Mesenchymal stem cell (in vitro differentiated cells and primary cell): Measurements from ENCODE around the gene PLXNB3.

ENCODE experiments used
- DNase-seq: peaks from one replicate; pipeline ENCODE4 v3.0.0-alpha.2; 2013
- H2AFZ ChIP-seq: one replicate; pipeline ENCODE4 v1.6.1; 2013; ENCODE audit warnings: low read depth, mild to moderate bottlenecking, control low read depth, inconsistent platforms, low read length, moderate library complexity
- H2AK5ac ChIP-seq: 2 replicates; pipeline ENCODE4 v1.6.1; 2013; ENCODE audit warnings: low read length, moderate library complexity, mild to moderate bottlenecking, inconsistent platforms; ENCODE audit not compliant: severe bottlenecking
- H2BK120ac ChIP-seq: one replicate; pipeline ENCODE4 v1.6.1; 2013; ENCODE audit warnings: low read depth, mild to moderate bottlenecking, inconsistent platforms, low read length, moderate library complexity
- H2BK12ac ChIP-seq, 2 experiments: one replicate each; pipeline ENCODE4 v1.6.1; 2013; ENCODE audit warnings: inconsistent platforms in 2 of 2, low read length in 2 of 2, mild to moderate bottlenecking in 2 of 2, moderate library complexity in 2 of 2, control low read depth in 1 of 2
- H2BK15ac ChIP-seq: one replicate; pipeline ENCODE4 v1.6.1; 2013; ENCODE audit warnings: mild to moderate bottlenecking, low read depth, inconsistent platforms; ENCODE audit not compliant: poor library complexity, severe bottlenecking
- H2BK5ac ChIP-seq: 2 replicates; pipeline ENCODE4 v1.6.1; 2013; ENCODE audit warnings: low read depth, mild to moderate bottlenecking, low read length, control low read depth, inconsistent platforms; ENCODE audit not compliant: poor library complexity, severe bottlenecking
- H3K14ac ChIP-seq, 2 experiments: one replicate each; pipeline ENCODE4 v1.6.1; 2013; ENCODE audit warnings: inconsistent platforms in 2 of 2, low read length in 2 of 2, control low read depth in 1 of 2, mild to moderate bottlenecking in 1 of 2, moderate library complexity in 1 of 2
- H3K18ac ChIP-seq, 2 experiments: one replicate each; pipeline ENCODE4 v1.6.1; 2013; ENCODE audit warnings: inconsistent platforms in 2 of 2, low read length in 2 of 2, control low read depth in 1 of 2, low read depth in 1 of 2, mild to moderate bottlenecking in 1 of 2
- H3K23ac ChIP-seq, 2 experiments: one replicate each; pipeline ENCODE4 v1.6.1; 2013; ENCODE audit warnings: inconsistent platforms in 2 of 2, low read length in 2 of 2, mild to moderate bottlenecking in 2 of 2, moderate library complexity in 2 of 2, control low read depth in 1 of 2
- H3K27ac ChIP-seq: 2 replicates; pipeline ENCODE4 v1.5.1; 2013; ENCODE audit warnings: mild to moderate bottlenecking, moderate library complexity, low read length, control low read depth, inconsistent platforms; ENCODE audit not compliant: poor library complexity, severe bottlenecking
- H3K27me3 ChIP-seq, 2 experiments: 2 replicates each; pipeline versions ENCODE4 v1.6.1 to v1.7.0; 2013; ENCODE audit warnings: low read length in 2 of 2, mild to moderate bottlenecking in 2 of 2, moderate library complexity in 2 of 2, control low read depth in 1 of 2, inconsistent platforms in 1 of 2; ENCODE audit not compliant: control insufficient read depth in 1 of 2, insufficient read depth in 1 of 2
- H3K36me3 ChIP-seq, 2 experiments: 2 replicates each; pipeline versions ENCODE4 v1.6.1 to v1.7.0; 2013; ENCODE audit warnings: low read length in 2 of 2, control low read depth in 1 of 2, inconsistent platforms in 1 of 2, low read depth in 1 of 2, mild to moderate bottlenecking in 1 of 2; ENCODE audit not compliant: insufficient read depth in 2 of 2, control insufficient read depth in 1 of 2
- H3K4ac ChIP-seq, 2 experiments: one replicate each; pipeline ENCODE4 v1.6.1; 2013; ENCODE audit warnings: inconsistent platforms in 2 of 2, low read length in 2 of 2, mild to moderate bottlenecking in 2 of 2, moderate library complexity in 2 of 2, control low read depth in 1 of 2, low read depth in 1 of 2
- H3K4me1 ChIP-seq: 2 replicates; pipeline ENCODE4 v1.6.1; 2013; ENCODE audit warnings: low read depth, low read length, control low read depth; ENCODE audit not compliant: control insufficient read depth, insufficient read depth
- H3K4me2 ChIP-seq: 2 replicates; pipeline ENCODE4 v1.6.1; 2013; ENCODE audit warnings: low read length, mild to moderate bottlenecking, inconsistent platforms; ENCODE audit not compliant: poor library complexity, severe bottlenecking
- H3K4me3 ChIP-seq, 2 experiments: 2 replicates each; pipeline versions ENCODE4 v1.5.1 to v1.7.0; 2013; ENCODE audit warnings: low read length in 2 of 2, mild to moderate bottlenecking in 2 of 2, control low read depth in 1 of 2, low read depth in 1 of 2; ENCODE audit not compliant: insufficient read depth in 1 of 2
- H3K79me1 ChIP-seq: replicated peaks from 2 replicates; pipeline ENCODE4 v1.6.1; 2013; ENCODE audit warnings: mild to moderate bottlenecking, control low read depth, low read length, inconsistent platforms; ENCODE audit not compliant: poor library complexity, severe bottlenecking
- H3K9ac ChIP-seq: 2 replicates; pipeline ENCODE4 v1.7.0; 2013; ENCODE audit warnings: mild to moderate bottlenecking, low read length, moderate library complexity
- H3K9me3 ChIP-seq: 2 replicates; pipeline ENCODE4 v1.7.0; 2013; ENCODE audit warnings: mild to moderate bottlenecking, low read length; ENCODE audit not compliant: control insufficient read depth
- H4K8ac ChIP-seq: one replicate; pipeline ENCODE4 v1.6.1; 2013; ENCODE audit warnings: inconsistent platforms, mild to moderate bottlenecking, low read length, moderate library complexity
- H4K91ac ChIP-seq: one replicate; pipeline ENCODE4 v1.6.1; 2013; ENCODE audit warnings: mild to moderate bottlenecking, low read length, inconsistent platforms
- WGBS: methylation state at CpG from one replicate; pipeline ENCODE4 v1.1.7; 2013; ENCODE audit warnings: mixed read lengths; 5-methylcytosine and 5-hydroxymethylcytosine counted together

PLXNB3 gene

DNA sequence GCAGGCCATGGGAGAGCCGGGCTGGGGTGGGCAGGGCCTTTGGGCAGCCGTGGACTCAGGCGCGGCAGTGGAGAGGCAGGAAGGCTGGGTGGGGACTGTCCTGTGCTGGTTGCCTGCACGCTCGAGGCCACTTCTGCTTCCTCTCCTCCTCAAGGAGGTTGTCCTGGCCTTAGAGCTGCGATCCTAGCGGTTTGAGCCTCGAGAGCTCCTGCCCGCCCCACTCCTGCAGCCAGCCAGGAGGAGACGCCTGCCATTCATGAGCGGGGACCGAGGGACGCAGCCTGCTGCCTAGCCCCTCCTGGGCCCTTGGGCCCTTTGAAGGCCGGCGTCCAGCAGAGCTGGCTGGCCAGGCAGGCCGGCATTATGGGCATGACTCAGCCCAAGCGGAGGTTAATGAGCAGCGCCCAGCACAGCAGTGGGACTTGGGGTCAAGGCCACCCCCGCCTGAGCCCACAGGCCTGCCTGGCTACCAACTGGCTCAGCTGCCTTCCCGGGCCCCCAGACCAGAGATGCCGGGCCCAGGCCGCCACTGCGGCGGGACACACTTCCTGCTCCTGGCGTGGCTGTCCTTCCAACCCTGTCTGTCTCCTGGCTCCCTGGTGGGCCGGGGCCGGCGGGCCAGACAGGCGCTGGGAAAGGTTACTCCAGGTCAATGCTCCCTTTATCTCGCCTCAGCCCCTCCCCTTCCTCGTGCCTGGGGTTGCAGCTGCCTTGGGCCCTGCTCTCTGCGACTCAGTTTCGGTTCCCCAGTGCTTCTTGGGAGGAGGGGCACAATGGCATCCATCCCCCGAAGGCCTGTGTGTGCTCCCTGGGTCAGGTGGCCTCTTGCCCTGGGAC lies 37.5 kb upstream of the PLXNB3 start:
- H3K4me2 ChIP-seq: peak overlapping the region; percentile 42
- peaks cover 10% of the 10 kb centered on the region for H3K9me3 ChIP-seq
- peak overlapping the region; percentile 85 for H2BK120ac ChIP-seq
- no peaks in the 10 kb centered on the region for H3K27me3 ChIP-seq
- no peak overlapping the region for H2AK5ac ChIP-seq
- H3K36me3 ChIP-seq: peaks cover 7 to 8% of the 10 kb centered on the region in 2 experiments
- H3K79me1 ChIP-seq: peaks cover 4% of the 10 kb centered on the region
- H3K4me3 ChIP-seq: peak overlapping the region in 1 of 2 experiments; percentile 49
- H3K4ac ChIP-seq: peak overlapping the region; percentile 89 to 94
- H3K23ac ChIP-seq: peak overlapping the region; percentile 34 to 59
- peak overlapping the region; percentile 97 for H4K91ac ChIP-seq
- H3K9ac ChIP-seq: peak overlapping the region; percentile 64
- peak overlapping the region; percentile 83 to 95 for H3K18ac ChIP-seq
- H2BK5ac ChIP-seq: peak overlapping the region; percentile 86
- peak overlapping the region; percentile 92 for H4K8ac ChIP-seq
- DNase-seq: peak; percentile 77
- H3K4me1 ChIP-seq: peaks cover 36% of the 10 kb centered on the region
- 2% methylated on average over 24 of the region's 35 CpGs for WGBS
- no peak overlapping the region for H2AFZ ChIP-seq
- H2BK15ac ChIP-seq: peak overlapping the region; percentile 93
- H3K14ac ChIP-seq: peak overlapping the region in 1 of 2 experiments; percentile 87
- peak overlapping the region; percentile 83 for H3K27ac ChIP-seq
- peak overlapping the region; percentile 83 to 89 for H2BK12ac ChIP-seq

DNA sequence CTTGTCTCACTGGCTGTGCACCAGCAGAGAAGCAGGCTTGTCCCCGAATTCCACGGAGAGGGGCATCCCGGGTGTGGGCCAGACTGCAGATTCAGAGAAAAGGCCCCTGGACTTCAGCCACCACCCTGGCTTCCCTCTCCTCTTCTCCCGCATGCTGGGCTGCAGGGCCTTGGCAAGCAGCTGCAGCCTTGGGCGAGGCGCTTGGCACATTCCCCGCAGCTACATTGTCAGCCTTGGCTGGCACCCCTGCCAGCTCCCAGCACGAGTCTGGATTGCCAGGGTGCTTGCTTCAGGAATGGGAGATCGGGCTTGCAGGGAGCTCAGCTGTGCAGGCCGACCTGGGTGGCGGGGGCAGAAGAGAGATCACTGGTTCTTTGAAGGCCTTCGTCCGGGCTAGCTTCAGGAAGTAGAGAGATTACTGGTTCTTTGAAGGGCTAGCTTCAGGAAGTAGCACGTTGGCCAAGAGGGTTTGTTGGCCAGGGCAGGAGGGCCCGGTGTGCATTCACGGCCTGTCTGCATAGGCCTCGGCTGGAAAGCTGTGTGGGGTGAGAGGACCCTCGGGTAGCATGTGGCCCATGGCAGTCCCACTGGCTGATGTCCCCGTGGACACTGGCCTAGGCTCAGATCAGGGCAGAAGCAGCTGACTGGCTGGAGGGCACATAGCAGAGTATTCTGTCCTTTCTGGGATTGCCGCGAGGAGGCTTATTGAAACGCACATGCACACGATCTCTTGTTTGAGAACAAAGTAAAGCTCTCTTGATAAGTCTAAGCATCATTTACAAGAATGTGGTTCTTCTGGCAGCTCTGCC lies 36.7 kb upstream of the PLXNB3 start:
- Histone ChIP-seq H3K36me3 (peaks cover 8 to 10% of the 10 kb centered on the region in 2 experiments), H3K27me3 (no peaks in the 10 kb centered on the region), H3K18ac (peak overlapping the region; percentile 83 to 95), H3K23ac (no peak overlapping the region), H4K8ac (peak overlapping the region; percentile 92), H3K79me1 (peaks cover 4% of the 10 kb centered on the region), H2BK5ac (peak overlapping the region; percentile 69), H3K9me3 (peaks cover 18% of the 10 kb centered on the region), H2BK15ac (peak overlapping the region; percentile 80), H2BK120ac (no peak overlapping the region), H4K91ac (peak overlapping the region; percentile 92), H3K4me1 (peaks cover 36% of the 10 kb centered on the region), H3K4me2 (peak overlapping the region; percentile 23), H3K4me3 (peak overlapping the region in 1 of 2 experiments; percentile 49), H2BK12ac (peak overlapping the region; percentile 23 to 92), H3K9ac (peak overlapping the region; percentile 64), H3K14ac (peak overlapping the region in 1 of 2 experiments; percentile 64), H3K4ac (peak overlapping the region; percentile 35 to 89), H3K27ac (peak overlapping the region; percentile 83), H2AFZ (no peak overlapping the region), H2AK5ac (peak overlapping the region; percentile 81)
- no peak for DNase-seq
- 76% methylated on average over 20 of the region's 23 CpGs for WGBS

DNA sequence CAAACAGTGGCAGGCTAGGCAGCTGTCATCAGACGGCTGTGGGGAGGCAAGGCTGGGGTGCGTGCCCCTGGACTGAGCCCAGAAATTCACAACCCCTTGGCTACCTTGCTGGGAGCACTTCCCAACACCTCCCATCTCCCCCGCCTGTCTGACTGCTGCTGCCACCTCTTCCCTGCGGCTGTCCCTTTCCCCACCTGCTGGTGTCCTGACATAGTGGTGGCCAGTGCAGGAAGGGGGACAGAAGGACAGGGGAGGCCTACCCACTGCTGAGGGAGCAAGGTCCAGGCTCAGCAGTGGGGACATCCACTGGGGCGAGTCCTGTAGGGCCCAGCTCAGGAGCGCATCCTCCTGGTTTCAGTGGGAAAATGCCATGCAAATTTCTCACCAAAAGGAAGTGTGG lies 36.0 kb upstream of the PLXNB3 start:
- Histone ChIP-seq H3K79me1 (peaks cover 4% of the 10 kb centered on the region), H2BK5ac (no peak overlapping the region), H3K4me2 (no peak overlapping the region), H3K9ac (no peak overlapping the region), H2BK15ac (no peak overlapping the region), H4K8ac (peak overlapping the region; percentile 23), H3K4me3 (no peak overlapping the region), H3K4ac (peak overlapping the region in 1 of 2 experiments; percentile 59), H3K23ac (no peak overlapping the region), H3K27ac (no peak overlapping the region), H2BK12ac (peak overlapping the region; percentile 52 to 54), H2AFZ (no peak overlapping the region), H3K4me1 (peaks cover 36% of the 10 kb centered on the region), H3K27me3 (no peaks in the 10 kb centered on the region), H2AK5ac (peak overlapping the region; percentile 81), H4K91ac (no peak overlapping the region), H3K14ac (peak overlapping the region in 1 of 2 experiments; percentile 86), H3K36me3 (peaks cover 10 to 11% of the 10 kb centered on the region in 2 experiments), H2BK120ac (no peak overlapping the region), H3K9me3 (peaks cover 18% of the 10 kb centered on the region), H3K18ac (peak overlapping the region in 1 of 2 experiments; percentile 40)
- 100% methylated on average over 5 of the region's 6 CpGs for WGBS
- no peak for DNase-seq
